Mucosa of descending colon (tissue), 3 donors: ENCODE results near the gene CEP192. TPM values are rescaled to one million over a fixed set of nuclear protein-coding genes. Genes with fewer than 3 reads are reported as not detected.
"Not testable (repeated sequence)": the region's sequence is repeated elsewhere in the genome, so short reads cannot be mapped to it uniquely, and the experiment has no call there.

Experiments
- ATAC-seq: fragments of 200-7000 bp; cut with Tn5 transposase; one replicate; pipeline ENCODE4 v1.9.1; 2020; ENCODE audit warnings: mild to moderate bottlenecking, moderate library complexity
- DNase-seq, 3 donors: peaks; one replicate each; pipeline ENCODE4 v3.0.0-alpha.2; 2020
- H3K36me3 ChIP-seq: fragments of 200-600 bp; one replicate; pipeline ENCODE4 v1.8.0; 2021; ENCODE audit warnings: low read depth, mild to moderate bottlenecking
- H3K4me1 ChIP-seq: fragments of 200-600 bp; one replicate; pipeline ENCODE4 v1.8.0; 2021; ENCODE audit warnings: low read depth, mild to moderate bottlenecking
- H3K4me3 ChIP-seq: fragments of 200-600 bp; one replicate; pipeline ENCODE4 v1.8.0; 2021; ENCODE audit warnings: mild to moderate bottlenecking
- H3K9me3 ChIP-seq: fragments of 200-600 bp; one replicate; pipeline ENCODE4 v1.8.0; 2021; ENCODE audit warnings: mild to moderate bottlenecking
- CTCF ChIP-seq: fragments of 200-600 bp; IDR thresholded peaks from one replicate; pipeline ENCODE4 v1.8.0; 2022; ENCODE audit warnings: antibody characterized with exemption, mild to moderate bottlenecking
- intact Hi-C, 2 donors: fragments of 100-400 bp; cut with DNase I in 1 of 2; cut with micrococcal nuclease in 1 of 2; formaldehyde crosslinking; loops; one replicate each; pipeline versions ENCODE4 v1.11.0 to v1.11.1; 2022; cut with DNase I, micrococcal nuclease
- total RNA-seq, 3 donors: library from RNA; stranded (reverse); fragmentation: NEBNext Ultra II Directional in 2 of 3; extraction: Animal tissue kit (Norgen Biotek cat#: 25700) in 2 of 3; gene quantifications; one replicate each; pipeline versions ENCODE4 v1.2.1 to v1.2.4, GENCODE V29; 2021 to 2023
- donor health status: DM: no; HTN: no; CAD: no; lungs with moderate emphysema.
- donor health status: DM: no; HTN: no; CAD: no.
- donor health status: DM: no; HTN: yes; CAD: no.

Gene CEP192
- total RNA-seq, 3 donors from 2014 or later: 22.6 to 33.6 (median 27.7) TPM

DNA sequence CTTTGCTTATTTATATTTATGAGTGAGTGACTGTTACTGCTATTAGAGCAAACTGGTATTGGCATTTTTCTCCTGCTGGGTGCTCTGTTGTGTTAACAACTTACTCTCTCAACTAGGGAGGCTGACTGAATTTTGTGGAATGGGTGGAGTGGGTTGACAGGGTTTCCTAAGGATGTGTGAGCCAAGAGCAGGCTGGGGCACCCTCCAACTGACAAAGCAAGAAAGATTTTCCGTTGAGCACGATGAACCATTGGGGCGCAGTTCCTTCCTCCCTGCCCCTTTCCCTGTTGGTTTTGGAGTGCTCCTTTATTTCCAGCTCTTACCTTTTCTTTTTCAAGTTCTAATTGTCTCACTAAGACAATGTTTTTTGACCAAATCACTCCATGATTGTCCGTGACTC lies 23.0 kb upstream of the CEP192 start:
- no peak overlapping the region for H3K4me3 ChIP-seq
- no peak for TF ChIP-seq CTCF
- DNase-seq (no peak), ATAC-seq (no peak)
- intact Hi-C loops: no loop called here
- no peaks in the 10 kb centered on the region for H3K4me1 ChIP-seq
- no peaks in the 10 kb centered on the region for H3K36me3 ChIP-seq
- no peaks in the 10 kb centered on the region for H3K9me3 ChIP-seq

DNA sequence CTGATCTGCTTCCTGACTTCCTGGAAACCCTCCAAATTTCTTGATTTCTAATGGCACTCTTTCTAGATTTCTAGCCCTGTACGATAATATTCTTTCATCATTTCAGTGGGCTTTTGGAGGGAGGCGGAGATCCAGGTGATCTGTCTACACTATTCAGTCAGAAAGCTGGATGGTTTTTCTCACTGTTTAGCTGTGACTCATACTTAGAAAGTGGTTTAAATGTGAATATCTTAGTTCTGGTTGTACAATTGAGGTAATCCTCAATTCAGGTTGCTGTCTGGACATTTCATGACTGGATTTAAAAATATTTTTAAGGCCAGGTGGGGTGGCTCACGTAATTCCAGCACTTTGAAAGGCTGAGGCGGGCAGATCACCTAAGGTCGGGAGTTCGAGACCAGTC lies 22.5 kb upstream of the CEP192 start:
- ATAC-seq (no peak), DNase-seq (no peak)
- Histone ChIP-seq H3K36me3 (no peaks in the 10 kb centered on the region), H3K4me3 (no peak overlapping the region), H3K9me3 (no peaks in the 10 kb centered on the region), H3K4me1 (no peaks in the 10 kb centered on the region)
- TF ChIP-seq CTCF: no peak
- intact Hi-C loops: no loop called here

DNA sequence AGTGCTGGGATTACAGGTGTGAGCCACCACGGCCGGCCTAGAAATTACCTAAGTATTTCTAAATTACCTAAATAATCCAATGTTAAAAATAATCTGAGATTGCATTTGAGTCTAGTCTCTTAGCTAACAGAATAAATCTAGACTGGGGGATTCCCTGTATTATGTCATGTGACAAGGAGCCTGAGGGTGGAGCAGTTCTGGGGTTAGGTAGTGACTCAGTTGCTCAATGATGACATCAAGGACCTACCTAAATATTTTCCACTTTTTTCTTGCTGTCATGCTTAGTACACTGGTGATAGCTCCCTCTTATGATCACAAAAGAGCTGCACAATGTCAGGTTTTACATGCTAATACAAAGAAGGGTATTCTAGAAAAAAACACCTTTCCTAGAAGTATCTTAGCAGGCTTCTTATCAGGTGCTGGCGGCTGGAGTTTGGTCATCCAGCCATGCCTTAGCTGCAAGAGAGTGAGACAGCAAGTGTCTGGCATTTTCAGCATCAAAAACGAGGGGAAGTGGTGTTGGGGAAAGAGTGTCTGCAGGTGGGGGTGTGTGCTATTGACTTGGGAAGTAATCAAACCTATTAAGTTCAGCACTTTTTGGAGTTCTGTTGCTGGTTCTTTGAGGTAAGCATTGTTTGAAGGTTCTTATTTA lies 17.5 kb upstream of the CEP192 start:
- no peaks in the 10 kb centered on the region for H3K4me1 ChIP-seq
- H3K36me3 ChIP-seq: no peaks in the 10 kb centered on the region
- intact Hi-C loops: no loop called here
- ATAC-seq (no peak), DNase-seq (no peak)
- no peaks in the 10 kb centered on the region for H3K9me3 ChIP-seq
- no peak overlapping the region for H3K4me3 ChIP-seq
- TF ChIP-seq CTCF: no peak

DNA sequence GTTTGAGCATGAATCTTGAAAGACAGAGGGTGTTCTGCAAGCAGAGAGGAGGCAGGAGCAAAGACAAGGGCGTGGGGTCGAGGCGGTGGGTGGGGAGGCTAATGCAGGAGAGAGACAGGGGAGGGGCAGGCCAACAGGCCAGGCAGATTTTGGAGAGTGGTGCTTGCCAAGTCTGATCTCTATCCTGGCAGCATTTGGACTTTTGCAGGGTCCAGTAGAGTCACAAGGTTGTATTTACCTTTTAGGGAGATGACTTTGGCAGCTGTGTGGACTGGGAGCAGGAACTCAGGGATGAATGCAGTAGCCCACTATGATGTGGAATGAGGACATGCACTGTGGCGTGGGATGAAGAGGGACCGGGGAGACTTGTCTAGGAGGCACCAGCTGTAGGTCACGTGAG lies 15.7 kb upstream of the CEP192 start:
- intact Hi-C loops: no loop called here
- Histone ChIP-seq H3K4me1 (no peaks in the 10 kb centered on the region), H3K4me3 (no peak overlapping the region), H3K36me3 (no peaks in the 10 kb centered on the region), H3K9me3 (no peaks in the 10 kb centered on the region)
- no peak for TF ChIP-seq CTCF
- ATAC-seq (no peak), DNase-seq (no peak)

DNA sequence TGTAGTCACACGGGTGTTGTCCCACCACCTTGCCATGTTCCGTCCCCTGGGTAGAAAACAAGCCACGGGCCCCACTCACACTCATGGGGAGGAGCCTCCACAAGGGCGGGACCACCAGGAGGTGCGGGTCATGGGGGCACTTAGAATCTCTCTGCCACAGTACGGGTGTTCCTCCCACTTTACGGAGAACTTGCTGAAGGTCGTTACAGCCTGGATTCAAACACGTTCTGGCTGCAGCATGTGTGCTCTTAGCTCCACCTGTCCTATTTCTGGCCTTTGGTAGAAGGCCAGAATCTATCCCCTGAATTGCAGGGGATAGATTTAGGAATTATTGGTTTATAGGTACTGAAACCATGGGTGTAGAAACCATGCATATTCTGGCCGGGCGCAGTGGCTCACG lies 14.9 kb upstream of the CEP192 start:
- no peaks in the 10 kb centered on the region for H3K36me3 ChIP-seq
- no peak for ATAC-seq
- no peak overlapping the region for H3K4me3 ChIP-seq
- DNase-seq: no peak
- no peaks in the 10 kb centered on the region for H3K4me1 ChIP-seq
- intact Hi-C loops: no loop called here
- H3K9me3 ChIP-seq: no peaks in the 10 kb centered on the region
- no peak for TF ChIP-seq CTCF

DNA sequence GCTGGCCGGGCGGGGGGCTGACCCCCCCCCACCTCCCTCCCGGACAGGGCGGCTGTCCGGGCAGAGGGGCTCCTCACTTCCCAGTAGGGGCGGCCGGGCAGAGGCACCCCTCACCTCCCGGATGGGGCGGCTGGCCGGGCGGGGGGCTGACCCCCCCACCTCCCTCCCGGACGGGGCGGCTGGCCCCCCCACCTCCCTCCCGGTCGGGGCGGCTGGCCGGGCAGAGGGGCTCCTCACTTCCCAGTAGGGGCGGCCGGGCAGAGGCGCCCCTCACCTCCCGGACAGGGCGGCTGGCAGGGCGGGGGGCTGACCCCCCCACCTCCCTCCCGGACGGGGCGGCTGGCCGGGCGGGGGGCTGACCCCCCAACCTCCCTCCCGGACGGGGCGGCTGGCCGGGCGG lies 11.1 kb upstream of the CEP192 start:
- H3K9me3 ChIP-seq, DNase-seq, H3K36me3 ChIP-seq, H3K4me1 ChIP-seq, ATAC-seq, H3K4me3 ChIP-seq, intact Hi-C loops: not testable (repeated sequence)
